ENCODE data around the gene MYRIP. TPM values are rescaled to one million over a fixed set of nuclear protein-coding genes. Genes with fewer than 3 reads are reported as not detected.

The MYRIP gene
- total RNA-seq, 1 donor: under 0.01 TPM

- no peak overlapping the region for H2AFZ ChIP-seq (ENCODE audit: low read length)
- H3K27me3 ChIP-seq (ENCODE audit: insufficient read depth, low read length): no peaks in the 10 kb centered on the region
- no peaks in the 10 kb centered on the region for H3K36me3 ChIP-seq (ENCODE audit: insufficient read depth, low read length)
- no peaks in the 10 kb centered on the region for H3K9me3 ChIP-seq (ENCODE audit: low read depth, low read length)
- H3K79me2 ChIP-seq (ENCODE audit: insufficient read depth, low read length): no peaks in the 10 kb centered on the region
- TF ChIP-seq CTCF (IDR thresholded peaks at IDR 0.05; ENCODE audit: extremely low read depth, low read depth, low read length): no peak
- H3K27ac ChIP-seq (ENCODE audit: low read depth, low read length): no peak overlapping the region
- H3K4me3 ChIP-seq (ENCODE audit: insufficient read depth, low read length): no peak overlapping the region
- H3K4me1 ChIP-seq (ENCODE audit: insufficient read depth, low read length): no peaks in the 10 kb centered on the region
- no peak for DNase-seq (ENCODE audit: insufficient read length, low spot score, missing footprints)
- H4K20me1 ChIP-seq (ENCODE audit: insufficient read depth, low read length): no peaks in the 10 kb centered on the region
- H3K4me2 ChIP-seq (ENCODE audit: insufficient read depth, low read length): no peak overlapping the region
These were observed 163.1 kb downstream of the MYRIP start for GRCh38 chr3:39972508-39972907.

- no peak overlapping the region for H2AFZ ChIP-seq (ENCODE audit: low read length)
- H4K20me1 ChIP-seq (ENCODE audit: insufficient read depth, low read length): no peaks in the 10 kb centered on the region
- no peak overlapping the region for H3K27ac ChIP-seq (ENCODE audit: low read depth, low read length)
- H3K4me1 ChIP-seq (ENCODE audit: insufficient read depth, low read length): no peaks in the 10 kb centered on the region
- H3K36me3 ChIP-seq (ENCODE audit: insufficient read depth, low read length): no peaks in the 10 kb centered on the region
- DNase-seq (ENCODE audit: insufficient read length, low spot score, missing footprints): peak; percentile 23
- H3K79me2 ChIP-seq (ENCODE audit: insufficient read depth, low read length): no peaks in the 10 kb centered on the region
- no peak overlapping the region for H3K4me2 ChIP-seq (ENCODE audit: insufficient read depth, low read length)
- no peaks in the 10 kb centered on the region for H3K9me3 ChIP-seq (ENCODE audit: low read depth, low read length)
- no peaks in the 10 kb centered on the region for H3K27me3 ChIP-seq (ENCODE audit: insufficient read depth, low read length)
- H3K4me3 ChIP-seq (ENCODE audit: insufficient read depth, low read length): no peak overlapping the region
- TF ChIP-seq CTCF (IDR thresholded peaks at IDR 0.05; ENCODE audit: extremely low read depth, low read depth, low read length): no peak
These were observed 167.8 kb downstream of the MYRIP start for GRCh38 chr3:39977058-39977794.

GRCh38 chr3:39978308-39978707 lies 168.9 kb downstream of the MYRIP start:
- Histone ChIP-seq H2AFZ (ENCODE audit: low read length) (no peak overlapping the region), H3K4me1 (ENCODE audit: insufficient read depth, low read length) (no peaks in the 10 kb centered on the region), H3K4me3 (ENCODE audit: insufficient read depth, low read length) (no peak overlapping the region), H4K20me1 (ENCODE audit: insufficient read depth, low read length) (no peaks in the 10 kb centered on the region), H3K27me3 (ENCODE audit: insufficient read depth, low read length) (no peaks in the 10 kb centered on the region), H3K4me2 (ENCODE audit: insufficient read depth, low read length) (no peak overlapping the region), H3K36me3 (ENCODE audit: insufficient read depth, low read length) (no peaks in the 10 kb centered on the region), H3K79me2 (ENCODE audit: insufficient read depth, low read length) (no peaks in the 10 kb centered on the region), H3K27ac (ENCODE audit: low read depth, low read length) (no peak overlapping the region), H3K9me3 (ENCODE audit: low read depth, low read length) (no peaks in the 10 kb centered on the region)
- no peak for DNase-seq (ENCODE audit: insufficient read length, low spot score, missing footprints)
- TF ChIP-seq CTCF (IDR thresholded peaks at IDR 0.05; ENCODE audit: extremely low read depth, low read depth, low read length): no peak

- Histone ChIP-seq H3K36me3 (ENCODE audit: insufficient read depth, low read length) (no peaks in the 10 kb centered on the region), H2AFZ (ENCODE audit: low read length) (no peak overlapping the region), H3K4me1 (ENCODE audit: insufficient read depth, low read length) (no peaks in the 10 kb centered on the region), H3K4me3 (ENCODE audit: insufficient read depth, low read length) (no peak overlapping the region), H4K20me1 (ENCODE audit: insufficient read depth, low read length) (no peaks in the 10 kb centered on the region), H3K9me3 (ENCODE audit: low read depth, low read length) (no peaks in the 10 kb centered on the region), H3K4me2 (ENCODE audit: insufficient read depth, low read length) (no peak overlapping the region), H3K27me3 (ENCODE audit: insufficient read depth, low read length) (no peaks in the 10 kb centered on the region), H3K27ac (ENCODE audit: low read depth, low read length) (no peak overlapping the region), H3K79me2 (ENCODE audit: insufficient read depth, low read length) (no peaks in the 10 kb centered on the region)
- DNase-seq (ENCODE audit: insufficient read length, low spot score, missing footprints): no peak
- no peak for TF ChIP-seq CTCF (IDR thresholded peaks at IDR 0.05; ENCODE audit: extremely low read depth, low read depth, low read length)
These were observed 170.6 kb downstream of the MYRIP start for GRCh38 chr3:39980058-39980457.

Data from osteoblast (primary cell).